Thymus (tissue), 11 donors: Measurements from ENCODE around the gene PLPP3. TPM values are rescaled to one million over a fixed set of nuclear protein-coding genes. Genes with fewer than 3 reads are reported as not detected.

Source experiments
- DNase-seq, 9 donors: peaks; one replicate each; pipeline ENCODE4 v3.0.0-alpha.2; 2013; ENCODE audit warnings: low spot score in 9 of 9, low read depth in 6 of 9, missing footprints in 1 of 9
- H3K27ac ChIP-seq, 2 donors: one replicate each; pipeline ENCODE4 v1.5.1; 2013; ENCODE audit warnings: control low read depth in 1 of 2, low read depth in 1 of 2, low read length in 1 of 2, mild to moderate bottlenecking in 1 of 2, moderate library complexity in 1 of 2
- H3K27me3 ChIP-seq, 2 donors: one replicate each; pipeline ENCODE4 v1.5.1; 2013; ENCODE audit warnings: low read length in 1 of 2; ENCODE audit not compliant: control insufficient read depth in 2 of 2, insufficient read depth in 1 of 2
- H3K36me3 ChIP-seq, 2 donors: one replicate each; pipeline ENCODE4 v1.5.1; 2013; ENCODE audit warnings: low read length in 1 of 2, mild to moderate bottlenecking in 1 of 2, moderate library complexity in 1 of 2; ENCODE audit not compliant: control insufficient read depth in 2 of 2, insufficient read depth in 2 of 2
- H3K4me1 ChIP-seq, 2 donors: one replicate each; pipeline ENCODE4 v1.5.1; 2013; ENCODE audit warnings: low read length in 2 of 2; ENCODE audit not compliant: control insufficient read depth in 2 of 2, insufficient read depth in 2 of 2
- H3K4me3 ChIP-seq, 2 donors: one replicate each; pipeline ENCODE4 v1.5.1; 2013; ENCODE audit warnings: low read length in 2 of 2, control low read depth in 1 of 2, mild to moderate bottlenecking in 1 of 2
- H3K9me3 ChIP-seq, 2 donors: one replicate each; pipeline ENCODE4 v1.5.1; 2013; ENCODE audit warnings: low read length in 1 of 2, mild to moderate bottlenecking in 1 of 2; ENCODE audit not compliant: control insufficient read depth in 2 of 2, insufficient read depth in 1 of 2
- WGBS: extraction: QIAGEN DNeasy Blood & Tissue Kit; methylation state at CpG from one replicate; pipeline ENCODE4 v1.1.7; 2013; 5-methylcytosine and 5-hydroxymethylcytosine counted together
- polyA plus RNA-seq: library from polyadenylated mRNA; stranded (reverse); fragments of 200-250 nt; gene quantifications from one replicate; pipeline ENCODE4 v1.2.3, GENCODE V29; 2013
- total RNA-seq: library from RNA; stranded (reverse); fragments of 120-200 nt; gene quantifications from one replicate; pipeline ENCODE4 v1.2.4, GENCODE V29; 2013
- donor health status: healthy.

The PLPP3 gene
- total and polyA plus RNA-seq, 2 donors: 30.8 to 31.3 TPM

- H3K27ac ChIP-seq: no peak overlapping the region
- H3K9me3 ChIP-seq: no peaks in the 10 kb centered on the region
- no peak overlapping the region for H3K4me3 ChIP-seq
- H3K27me3 ChIP-seq: no peaks in the 10 kb centered on the region
- H3K36me3 ChIP-seq: no peaks in the 10 kb centered on the region
- WGBS: 91% methylated on average over 7 of the region's 7 CpGs
- H3K4me1 ChIP-seq: no peaks in the 10 kb centered on the region
- DNase-seq: no peak
Measured at GRCh38 chr1:56557746-56558145, 21.6 kb downstream of the PLPP3 start.

GRCh38 chr1:56555448-56555847, 23.9 kb downstream of the PLPP3 start:
- H3K9me3 ChIP-seq: no peaks in the 10 kb centered on the region
- H3K27me3 ChIP-seq: no peaks in the 10 kb centered on the region
- no peak overlapping the region for H3K4me3 ChIP-seq
- no peak for DNase-seq
- H3K4me1 ChIP-seq: peaks cover 0 to 10% of the 10 kb centered on the region in 2 donors
- whole genome bisulfite sequencing: 98% methylated on average over 2 of the region's 2 CpGs
- H3K36me3 ChIP-seq: no peaks in the 10 kb centered on the region
- no peak overlapping the region for H3K27ac ChIP-seq

GRCh38 chr1:56553046-56553445, 26.3 kb downstream of the PLPP3 start:
- Histone ChIP-seq H3K27me3 (no peaks in the 10 kb centered on the region), H3K36me3 (no peaks in the 10 kb centered on the region), H3K4me1 (peaks cover 0 to 19% of the 10 kb centered on the region in 2 donors), H3K4me3 (no peak overlapping the region), H3K9me3 (no peaks in the 10 kb centered on the region), H3K27ac (no peak overlapping the region)
- 96% methylated on average over 1 of the region's 1 CpG for WGBS
- no peak for DNase-seq

- Histone ChIP-seq H3K36me3 (no peaks in the 10 kb centered on the region), H3K27ac (no peak overlapping the region), H3K4me3 (no peak overlapping the region), H3K4me1 (peaks cover 0 to 19% of the 10 kb centered on the region in 2 donors), H3K27me3 (no peaks in the 10 kb centered on the region), H3K9me3 (no peaks in the 10 kb centered on the region)
- no peak for DNase-seq
Measured at GRCh38 chr1:56552349-56552748, 27.0 kb downstream of the PLPP3 start.

- Histone ChIP-seq H3K4me3 (no peak overlapping the region), H3K27ac (no peak overlapping the region), H3K27me3 (no peaks in the 10 kb centered on the region), H3K36me3 (no peaks in the 10 kb centered on the region), H3K9me3 (no peaks in the 10 kb centered on the region), H3K4me1 (peaks cover 0 to 19% of the 10 kb centered on the region in 2 donors)
- DNase-seq: no peak
- 97% methylated on average over 3 of the region's 3 CpGs for WGBS
Measured at GRCh38 chr1:56551691-56552090, 27.7 kb downstream of the PLPP3 start.

GRCh38 chr1:56550859-56551188, 28.5 kb downstream of the PLPP3 start:
- Histone ChIP-seq H3K9me3 (no peaks in the 10 kb centered on the region), H3K27me3 (no peaks in the 10 kb centered on the region), H3K4me1 (peaks cover 0 to 19% of the 10 kb centered on the region in 2 donors), H3K36me3 (no peaks in the 10 kb centered on the region), H3K4me3 (no peak overlapping the region), H3K27ac (no peak overlapping the region)
- WGBS: 94% methylated on average over 4 of the region's 4 CpGs
- DNase-seq: no peak

GRCh38 chr1:56550138-56550858, 29.1 kb downstream of the PLPP3 start:
- WGBS: 84% methylated on average over 5 of the region's 5 CpGs
- no peaks in the 10 kb centered on the region for H3K27me3 ChIP-seq
- H3K4me3 ChIP-seq: no peak overlapping the region
- no peaks in the 10 kb centered on the region for H3K36me3 ChIP-seq
- H3K9me3 ChIP-seq: no peaks in the 10 kb centered on the region
- peaks cover 0 to 19% of the 10 kb centered on the region in 2 donors for H3K4me1 ChIP-seq
- no peak overlapping the region for H3K27ac ChIP-seq
- no peak for DNase-seq

- Histone ChIP-seq H3K27ac (no peak overlapping the region), H3K9me3 (no peaks in the 10 kb centered on the region)
Measured at GRCh38 chr1:56548571-56548970, 30.8 kb downstream of the PLPP3 start.

GRCh38 chr1:56547977-56548376, 31.4 kb downstream of the PLPP3 start:
- H3K9me3 ChIP-seq: no peaks in the 10 kb centered on the region
- no peak for DNase-seq
- H3K27ac ChIP-seq: no peak overlapping the region
- WGBS: 85% methylated on average over 2 of the region's 2 CpGs
- H3K4me1 ChIP-seq: peaks cover 0 to 19% of the 10 kb centered on the region in 2 donors
- no peaks in the 10 kb centered on the region for H3K27me3 ChIP-seq
- H3K36me3 ChIP-seq: peaks cover 0 to 2% of the 10 kb centered on the region in 2 donors
- no peak overlapping the region for H3K4me3 ChIP-seq

More at GRCh38 chr1:56548571-56548970, 30.8 kb downstream of the PLPP3 start:
- Histone ChIP-seq H3K27me3 (no peaks in the 10 kb centered on the region), H3K4me3 (no peak overlapping the region), H3K36me3 (peaks cover 0 to 2% of the 10 kb centered on the region in 2 donors), H3K4me1 (peaks cover 0 to 19% of the 10 kb centered on the region in 2 donors)
- no peak for DNase-seq
